PC-3 (cell line): Measurements from ENCODE around the gene MRRF. TPM values are rescaled to one million over a fixed set of nuclear protein-coding genes. Genes with fewer than 3 reads are reported as not detected.

Source experiments
- ATAC-seq: fragments of 200-7000 bp; cut with Tn5 transposase; 2 replicates; pipeline ENCODE4 v1.9.1; 2020; ENCODE audit warnings: mild to moderate bottlenecking, moderate library complexity
- BruUV-seq: library from RNA; stranded (reverse); fragments of 400-500 nt; replicated peaks from 2 replicates; lab custom pipeline; 2021; lab: Mats Ljungman, UMichigan
- CTCF ChIA-PET: fragments of 300-600 bp; sonication (Branson Sonifier 250); formaldehyde crosslinking; loops from one replicate; lab custom pipeline; 2022; ENCODE audit warnings: antibody characterized with exemption; lab: Charles Lee
- POLR2A ChIA-PET: fragments of 300-600 bp; sonication (Branson Sonifier 250); formaldehyde crosslinking; loops from one replicate; lab custom pipeline; 2022; ENCODE audit warnings: antibody characterized with exemption; ENCODE audit not compliant: unreplicated experiment; lab: Charles Lee
- DNase-seq: peaks from one replicate; pipeline ENCODE4 v3.0.0-alpha.2; 2015
- H2AFZ ChIP-seq: fragments of 300-600 bp; sonication (generic); 2 replicates; pipeline ENCODE4 v1.6.0; 2016; ENCODE audit warnings: antibody characterized with exemption, low read length
- H3F3A ChIP-seq: fragments of 300-600 bp; sonication (generic); one replicate; pipeline ENCODE4 v1.6.0; 2017; ENCODE audit warnings: antibody characterized with exemption, low read length, control low read depth, mild to moderate bottlenecking; ENCODE audit not compliant: unreplicated experiment
- H3K27ac ChIP-seq: fragments of 300-600 bp; sonication (generic); 2 replicates; pipeline ENCODE4 v1.5.1; 2016; ENCODE audit warnings: mild to moderate bottlenecking, low read length
- H3K27me3 ChIP-seq: fragments of 300-600 bp; sonication (generic); 2 replicates; pipeline ENCODE4 v1.6.1; 2016; ENCODE audit warnings: low read length, mixed read lengths
- H3K36me3 ChIP-seq: fragments of 300-600 bp; sonication (generic); 2 replicates; pipeline ENCODE4 v1.6.1; 2016; ENCODE audit warnings: low read depth, mixed run types, low read length, mixed read lengths
- H3K4me1 ChIP-seq: fragments of 300-600 bp; sonication (generic); 2 replicates; pipeline ENCODE4 v1.5.1; 2016; ENCODE audit warnings: low read length; ENCODE audit not compliant: insufficient read depth
- H3K4me2 ChIP-seq: fragments of 300-600 bp; sonication (generic); 2 replicates; pipeline ENCODE4 v1.6.0; 2016; ENCODE audit warnings: low read length
- H3K4me3 ChIP-seq: fragments of 300-600 bp; sonication (generic); 2 replicates; pipeline ENCODE4 v1.5.1; 2016; ENCODE audit warnings: mild to moderate bottlenecking, low read length, mixed read lengths
- H3K79me2 ChIP-seq: fragments of 300-600 bp; sonication (generic); 2 replicates; pipeline ENCODE4 v1.6.1; 2017; ENCODE audit warnings: low read length, mixed read lengths
- H3K9ac ChIP-seq: fragments of 300-600 bp; sonication (generic); 2 replicates; pipeline ENCODE4 v1.6.0; 2016; ENCODE audit warnings: mild to moderate bottlenecking, low read length
- H3K9me2 ChIP-seq: fragments of 300-600 bp; sonication (generic); replicated peaks from 2 replicates; pipeline ENCODE4 v1.6.1; 2016; ENCODE audit warnings: mixed run types, low read length, mixed read lengths
- H3K9me3 ChIP-seq: fragments of 300-600 bp; sonication (generic); 2 replicates; pipeline ENCODE4 v1.6.1; 2016; ENCODE audit warnings: low read length, mixed read lengths
- H4K20me1 ChIP-seq: fragments of 300-600 bp; sonication (generic); 2 replicates; pipeline ENCODE4 v1.6.1; 2016; ENCODE audit warnings: low read length, mixed read lengths
- EZH2 ChIP-seq: fragments of 300-600 bp; sonication (generic); IDR thresholded peaks from one replicate; pipeline ENCODE4 v1.6.1; 2017; ENCODE audit warnings: antibody characterized with exemption, mild to moderate bottlenecking, low read length; ENCODE audit not compliant: unreplicated experiment
- EZH2phosphoT487 ChIP-seq: fragments of 300-600 bp; sonication (generic); IDR thresholded peaks from 2 replicates; pipeline ENCODE4 v1.6.1; 2018; ENCODE audit warnings: mild to moderate bottlenecking, antibody characterized with exemption, low read length, borderline replicate concordance
- intact Hi-C: fragments of 100-400 bp; cut with micrococcal nuclease; formaldehyde crosslinking; loops from 2 replicates; pipeline ENCODE4 v1.9.0; 2023
- total RNA-seq: library from RNA; depleted of rRNA; stranded (reverse); fragments of >200 nt; gene quantifications from 2 replicates; pipeline ENCODE4 v1.2.3, GENCODE V29; 2014
- TF ChIP-seq, protein P1 (sequence below): fragments of 300-600 bp; sonication (generic); conservative IDR thresholded peaks from 2 replicates; pipeline ENCODE4 v1.5.1; 2017; ENCODE audit warnings: antibody characterized with exemption, low read depth, mild to moderate bottlenecking, low read length

The MRRF gene
- total RNA-seq, 1 experiment from 2014 or later: 30.2 TPM

DNA sequence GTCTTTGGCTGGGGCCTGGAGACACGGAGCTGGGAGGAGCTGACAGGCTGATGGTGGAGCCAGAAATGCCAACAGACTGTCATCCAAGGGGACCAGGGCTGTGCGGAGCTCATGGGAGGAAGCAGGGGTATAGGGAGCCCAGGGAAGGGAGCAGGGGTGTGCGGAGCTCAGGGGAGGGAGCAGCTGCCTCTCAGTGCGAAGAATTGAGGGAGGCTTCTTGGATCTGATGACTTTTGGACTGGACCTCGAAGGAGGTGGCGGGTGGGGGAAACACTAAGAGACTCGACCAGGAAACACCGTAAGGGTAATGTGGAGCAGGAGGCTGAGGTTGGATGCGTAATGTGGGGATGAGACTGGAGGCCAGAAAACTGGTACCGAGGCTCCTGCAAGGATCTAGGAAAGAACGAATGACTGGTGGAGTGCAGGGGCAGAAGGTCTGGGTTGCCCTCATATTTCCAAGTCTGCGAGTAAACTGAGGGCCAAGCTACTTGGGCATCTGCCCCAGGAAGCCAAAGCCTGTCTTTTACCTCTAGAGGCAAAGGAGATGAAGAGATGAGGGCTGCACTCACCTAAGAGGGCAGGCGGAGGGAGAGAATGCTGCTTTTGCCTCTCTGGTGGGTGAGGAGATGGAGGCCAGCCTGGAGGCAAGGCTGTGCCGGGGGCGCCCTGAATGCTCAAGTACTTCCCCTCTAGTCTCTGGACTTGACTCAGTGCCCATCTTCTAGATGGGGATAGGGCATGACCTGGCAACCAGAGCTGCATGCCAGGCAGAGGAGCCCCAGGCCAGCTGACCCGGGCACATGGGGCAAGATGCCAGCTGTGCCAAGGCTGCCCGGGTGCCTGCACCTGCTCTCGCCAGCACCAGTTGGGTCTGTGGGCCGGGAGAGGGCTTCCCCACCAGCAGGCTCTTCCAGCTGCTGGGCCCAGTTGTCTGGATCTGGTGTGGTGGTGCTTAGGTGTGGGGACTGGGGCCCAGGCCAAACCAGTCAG lies 108.5 kb downstream of the MRRF start:
- H2AFZ ChIP-seq: no peak overlapping the region
- POLR2A ChIA-PET: no interaction called here
- CTCF ChIA-PET: no interaction called here
- BruUV-seq: no TSS peak
- H3K9me3 ChIP-seq: no peaks in the 10 kb centered on the region
- H3K27ac ChIP-seq: no peak overlapping the region
- H3K9ac ChIP-seq: no peak overlapping the region
- no peak for ATAC-seq
- no peaks in the 10 kb centered on the region for H3K36me3 ChIP-seq
- no peak overlapping the region for H3K4me2 ChIP-seq
- peaks cover 4% of the 10 kb centered on the region; the same call in 1 of the 2 replicates for H3K27me3 ChIP-seq
- H3F3A ChIP-seq: no peaks in the 10 kb centered on the region
- no peaks in the 10 kb centered on the region for H3K79me2 ChIP-seq
- H3K4me3 ChIP-seq: no peak overlapping the region
- intact Hi-C loops: no loop called here
- TF ChIP-seq EZH2: no peak
- TF ChIP-seq, protein P1, sequence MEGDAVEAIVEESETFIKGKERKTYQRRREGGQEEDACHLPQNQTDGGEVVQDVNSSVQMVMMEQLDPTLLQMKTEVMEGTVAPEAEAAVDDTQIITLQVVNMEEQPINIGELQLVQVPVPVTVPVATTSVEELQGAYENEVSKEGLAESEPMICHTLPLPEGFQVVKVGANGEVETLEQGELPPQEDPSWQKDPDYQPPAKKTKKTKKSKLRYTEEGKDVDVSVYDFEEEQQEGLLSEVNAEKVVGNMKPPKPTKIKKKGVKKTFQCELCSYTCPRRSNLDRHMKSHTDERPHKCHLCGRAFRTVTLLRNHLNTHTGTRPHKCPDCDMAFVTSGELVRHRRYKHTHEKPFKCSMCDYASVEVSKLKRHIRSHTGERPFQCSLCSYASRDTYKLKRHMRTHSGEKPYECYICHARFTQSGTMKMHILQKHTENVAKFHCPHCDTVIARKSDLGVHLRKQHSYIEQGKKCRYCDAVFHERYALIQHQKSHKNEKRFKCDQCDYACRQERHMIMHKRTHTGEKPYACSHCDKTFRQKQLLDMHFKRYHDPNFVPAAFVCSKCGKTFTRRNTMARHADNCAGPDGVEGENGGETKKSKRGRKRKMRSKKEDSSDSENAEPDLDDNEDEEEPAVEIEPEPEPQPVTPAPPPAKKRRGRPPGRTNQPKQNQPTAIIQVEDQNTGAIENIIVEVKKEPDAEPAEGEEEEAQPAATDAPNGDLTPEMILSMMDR: no peak
- TF ChIP-seq EZH2phosphoT487: no peak
- H4K20me1 ChIP-seq: no peaks in the 10 kb centered on the region
- H3K4me1 ChIP-seq: peaks cover 5% of the 10 kb centered on the region
- no peak for DNase-seq
- no peaks in the 10 kb centered on the region for H3K9me2 ChIP-seq

DNA sequence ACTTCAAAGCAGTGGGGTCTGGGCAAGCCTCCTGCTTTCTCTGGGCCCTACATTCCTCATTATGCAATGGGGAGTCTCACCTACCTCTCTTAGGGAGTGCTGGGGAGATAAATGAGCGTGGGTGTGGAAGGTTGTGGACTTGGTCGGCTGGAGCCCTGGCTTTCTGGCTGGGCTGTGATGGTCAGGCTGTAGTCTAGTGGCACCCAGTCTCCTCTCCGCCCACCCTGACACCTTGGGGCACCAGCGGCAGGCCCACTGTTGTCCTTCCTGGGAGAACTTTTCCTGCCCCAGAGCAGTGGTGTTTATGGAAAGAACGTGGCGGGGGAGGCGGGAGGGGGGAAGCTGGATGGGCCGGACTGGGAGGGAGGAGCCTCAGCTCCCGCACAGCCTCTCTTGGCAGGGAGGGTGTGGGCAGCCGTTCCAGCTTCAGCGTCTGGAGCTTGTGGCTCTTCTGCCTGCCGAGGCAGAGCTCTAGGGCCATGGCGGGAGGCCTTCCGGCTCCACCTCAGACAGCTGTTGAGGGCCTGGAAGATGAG lies 110.3 kb downstream of the MRRF start:
- no peaks in the 10 kb centered on the region for H3K79me2 ChIP-seq
- no TSS peak for BruUV-seq
- no peak overlapping the region for H3K4me3 ChIP-seq
- H3K4me2 ChIP-seq: no peak overlapping the region
- H3K36me3 ChIP-seq: no peaks in the 10 kb centered on the region
- no peak for DNase-seq
- no peak overlapping the region for H3K9ac ChIP-seq
- no peaks in the 10 kb centered on the region for H3K9me3 ChIP-seq
- H3K27me3 ChIP-seq: peaks cover 4% of the 10 kb centered on the region; the same call in 1 of the 2 replicates
- TF ChIP-seq, protein P1: no peak
- TF ChIP-seq EZH2phosphoT487 (no peak), EZH2 (no peak)
- intact Hi-C loops: no loop called here
- POLR2A ChIA-PET: no interaction called here
- CTCF ChIA-PET: no interaction called here
- H3F3A ChIP-seq: no peaks in the 10 kb centered on the region
- no peaks in the 10 kb centered on the region for H3K4me1 ChIP-seq
- H3K27ac ChIP-seq: no peak overlapping the region
- peak; percentile 33; the same call in 1 of the 2 replicates for ATAC-seq
- no peaks in the 10 kb centered on the region for H4K20me1 ChIP-seq
- H2AFZ ChIP-seq: 0 out of 2 replicates have a peak overlapping the region, but pooled peaks have one; percentile 32
- no peaks in the 10 kb centered on the region for H3K9me2 ChIP-seq
